GM11168 (cell line): ENCODE measurements around the gene LCN15.
"Not testable (repeated sequence)": the region's sequence is repeated elsewhere in the genome, so short reads cannot be mapped to it uniquely, and the experiment has no call there.

Experiments
- in situ Hi-C: fragments of 300-500 bp; cut with MboI; formaldehyde crosslinking; loops from one replicate; pipeline ENCODE4 v1.12.0; 2022; ENCODE audit warnings: low sequenced_read_pairs; ENCODE audit not compliant: unreplicated experiment

LCN15 gene

GRCh38 chr9:136764301-136764891, at the start of gene LCN15:
TSS of gene LCN15 (minus strand) at chr9:136764518. CDS start at chr9:136764488, 30 bp downstream.
- in situ Hi-C loops = no loop called here

- in situ Hi-C loops = no loop called here
These were observed 44.5 kb upstream of the LCN15 start for GRCh38 chr9:136808806-136809158.

GRCh38 chr9:136808075-136808805, 43.9 kb upstream of the LCN15 start:
- in situ Hi-C loops = no loop called here

GRCh38 chr9:136807281-136808074, 43.2 kb upstream of the LCN15 start, which contains the start of gene RABL6:
TSS of gene RABL6 (plus strand) at chr9:136807948. CDS start at chr9:136808197, 249 bp downstream.
- in situ Hi-C loops = no loop called here

- in situ Hi-C loops = no loop called here
These were observed 42.4 kb upstream of the LCN15 start for GRCh38 chr9:136806631-136807201.

- in situ Hi-C loops = no loop called here
These were observed 41.7 kb upstream of the LCN15 start for GRCh38 chr9:136806067-136806466.

- in situ Hi-C loops = no loop called here
These were observed 41.0 kb upstream of the LCN15 start for GRCh38 chr9:136805207-136805740.

- in situ Hi-C loops = no loop called here
These were observed 40.3 kb upstream of the LCN15 start for GRCh38 chr9:136804509-136805206.

GRCh38 chr9:136803551-136804508, 39.5 kb upstream of the LCN15 start:
- in situ Hi-C loops = no loop called here

- in situ Hi-C loops = not testable (repeated sequence)
These were observed 38.8 kb upstream of the LCN15 start for GRCh38 chr9:136803009-136803550.

- in situ Hi-C loops = no loop called here
These were observed 38.0 kb upstream of the LCN15 start for GRCh38 chr9:136802321-136802720.

GRCh38 chr9:136799854-136800657, 35.7 kb upstream of the LCN15 start:
- in situ Hi-C loops = no loop called here

GRCh38 chr9:136799079-136799853, 34.9 kb upstream of the LCN15 start:
- in situ Hi-C loops = no loop called here

- in situ Hi-C loops = no loop called here
These were observed 34.4 kb upstream of the LCN15 start for GRCh38 chr9:136798708-136799078.

GRCh38 chr9:136796775-136797347, 32.5 kb upstream of the LCN15 start:
- in situ Hi-C loops = not testable (repeated sequence)

GRCh38 chr9:136796238-136796774, 32.0 kb upstream of the LCN15 start, which contains the start of gene CCDC183:
TSS of gene CCDC183 (plus strand) at chr9:136796338. CDS start at chr9:136796398, 60 bp downstream.
- in situ Hi-C loops = no loop called here
